ENCODE data around the gene BDH1. TPM values are rescaled to one million over a fixed set of nuclear protein-coding genes. Genes with fewer than 3 reads are reported as not detected.

Gene BDH1
- total RNA-seq, 4 donors from 2014 or later, result 120 to 269 (median 163) TPM

DNA sequence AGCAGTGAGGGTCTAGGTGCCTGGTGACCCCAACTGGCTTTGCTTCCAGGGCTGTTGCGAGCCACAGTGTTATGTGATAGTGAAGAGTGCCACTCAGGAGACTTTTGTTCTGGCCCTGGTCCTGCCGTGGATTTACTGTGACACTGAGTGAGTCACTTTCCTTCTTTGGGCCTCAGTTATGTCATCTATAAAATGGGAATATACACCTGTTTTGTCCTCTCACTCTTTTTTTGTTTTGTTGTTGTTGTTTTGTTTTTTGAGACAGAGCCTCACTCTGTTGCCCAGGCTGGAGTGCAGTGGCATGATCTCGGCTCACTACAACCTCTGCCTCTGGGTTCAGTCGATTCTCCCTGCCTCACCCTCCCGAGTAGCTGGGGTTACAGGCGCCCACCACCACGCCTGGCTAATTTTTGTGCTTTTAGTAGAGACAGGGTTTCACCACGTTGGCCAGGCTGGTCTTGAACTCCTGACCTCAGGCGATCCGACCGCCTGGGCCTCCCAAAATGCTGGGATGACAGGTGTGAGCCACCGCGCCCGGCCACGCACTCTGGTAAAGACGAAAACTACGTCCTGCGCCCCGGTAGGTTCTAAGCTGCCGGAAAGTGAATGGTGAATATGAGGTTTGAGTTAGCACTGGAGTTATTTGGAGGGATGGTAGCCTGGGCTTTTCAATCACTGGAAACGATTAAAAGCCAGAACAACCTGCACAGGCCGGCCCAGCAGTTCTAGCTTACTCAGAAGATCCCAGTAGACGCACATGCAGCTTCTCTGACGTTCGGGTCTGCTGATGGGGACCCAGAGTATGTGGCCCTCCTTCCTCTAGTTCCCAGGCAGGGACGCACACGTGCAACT lies 46.6 kb downstream of the BDH1 start:
- no peaks in the 10 kb centered on the region for H3K27me3 ChIP-seq
- no peak for DNase-seq
- peaks cover 0 to 27% (median 8%) of the 10 kb centered on the region in 4 donors for H3K4me1 ChIP-seq
- no peak overlapping the region for H3K27ac ChIP-seq
- peaks cover 0 to 16% (median 0%) of the 10 kb centered on the region in 3 donors for H3K36me3 ChIP-seq
- H3K9me3 ChIP-seq, result no peaks in the 10 kb centered on the region
- H3K4me3 ChIP-seq, result peak overlapping the region in 2 of 4 donors; percentile 25 to 49
- TF ChIP-seq, protein P1, sequence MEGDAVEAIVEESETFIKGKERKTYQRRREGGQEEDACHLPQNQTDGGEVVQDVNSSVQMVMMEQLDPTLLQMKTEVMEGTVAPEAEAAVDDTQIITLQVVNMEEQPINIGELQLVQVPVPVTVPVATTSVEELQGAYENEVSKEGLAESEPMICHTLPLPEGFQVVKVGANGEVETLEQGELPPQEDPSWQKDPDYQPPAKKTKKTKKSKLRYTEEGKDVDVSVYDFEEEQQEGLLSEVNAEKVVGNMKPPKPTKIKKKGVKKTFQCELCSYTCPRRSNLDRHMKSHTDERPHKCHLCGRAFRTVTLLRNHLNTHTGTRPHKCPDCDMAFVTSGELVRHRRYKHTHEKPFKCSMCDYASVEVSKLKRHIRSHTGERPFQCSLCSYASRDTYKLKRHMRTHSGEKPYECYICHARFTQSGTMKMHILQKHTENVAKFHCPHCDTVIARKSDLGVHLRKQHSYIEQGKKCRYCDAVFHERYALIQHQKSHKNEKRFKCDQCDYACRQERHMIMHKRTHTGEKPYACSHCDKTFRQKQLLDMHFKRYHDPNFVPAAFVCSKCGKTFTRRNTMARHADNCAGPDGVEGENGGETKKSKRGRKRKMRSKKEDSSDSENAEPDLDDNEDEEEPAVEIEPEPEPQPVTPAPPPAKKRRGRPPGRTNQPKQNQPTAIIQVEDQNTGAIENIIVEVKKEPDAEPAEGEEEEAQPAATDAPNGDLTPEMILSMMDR (IDR thresholded peaks at IDR 0.05), result no peak
- no peak for TF ChIP-seq POLR2A (IDR thresholded peaks at IDR 0.05)

DNA sequence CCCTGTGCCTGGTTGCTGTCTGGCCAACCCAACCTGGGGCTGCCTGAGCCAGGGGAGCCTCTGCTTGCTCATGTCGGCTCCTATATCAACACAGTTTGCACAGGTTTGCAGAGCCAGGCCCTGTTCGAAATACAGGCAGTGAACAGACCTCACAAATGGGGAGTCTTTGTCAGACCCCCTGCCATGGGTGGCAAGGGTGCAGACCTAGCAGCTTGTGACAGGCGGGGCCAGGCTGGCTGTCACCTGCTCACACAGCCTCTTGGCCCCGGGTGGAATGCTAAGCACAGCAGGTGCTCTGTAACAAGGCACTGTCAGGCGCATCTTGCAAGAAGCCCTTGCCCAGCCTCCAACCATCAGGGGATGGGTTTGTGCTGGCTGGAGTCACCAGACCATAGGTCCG lies 47.3 kb downstream of the BDH1 start:
- Histone ChIP-seq H3K4me3 (no peak overlapping the region), H3K27ac (no peak overlapping the region), H3K4me1 (peaks cover 0 to 21% (median 8%) of the 10 kb centered on the region in 4 donors), H3K9me3 (no peaks in the 10 kb centered on the region), H3K27me3 (no peaks in the 10 kb centered on the region), H3K36me3 (peaks cover 0 to 16% (median 0%) of the 10 kb centered on the region in 3 donors)
- DNase-seq, result no peak
- TF ChIP-seq, protein P1 (IDR thresholded peaks at IDR 0.05), result no peak
- TF ChIP-seq POLR2A (IDR thresholded peaks at IDR 0.05), result no peak

DNA sequence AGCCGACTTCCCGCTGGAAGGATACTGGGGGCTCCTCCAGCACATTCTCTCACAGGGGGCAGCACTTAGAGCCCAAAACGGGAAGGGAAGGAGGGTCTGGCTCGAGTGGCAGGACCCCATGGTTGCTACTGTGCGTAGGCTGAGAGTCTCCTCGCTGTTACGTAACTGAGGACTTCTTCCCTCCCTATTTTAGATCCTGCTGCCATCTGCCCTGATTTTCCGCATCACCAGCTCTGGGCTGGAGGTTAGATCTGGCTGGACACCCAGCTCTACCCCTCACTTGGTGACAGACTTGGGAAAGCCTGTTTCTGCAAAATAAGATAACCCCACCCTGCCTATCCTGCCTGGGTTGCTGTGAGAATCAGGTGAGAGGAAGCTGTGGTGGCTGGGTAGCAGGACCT lies 47.7 kb downstream of the BDH1 start:
- TF ChIP-seq, protein P1 (IDR thresholded peaks at IDR 0.05), result no peak
- TF ChIP-seq POLR2A (IDR thresholded peaks at IDR 0.05), result no peak
- Histone ChIP-seq H3K27me3 (no peaks in the 10 kb centered on the region), H3K36me3 (peaks cover 0 to 16% (median 0%) of the 10 kb centered on the region in 3 donors), H3K9me3 (no peaks in the 10 kb centered on the region), H3K27ac (no peak overlapping the region), H3K4me3 (no peak overlapping the region), H3K4me1 (peaks cover 0 to 16% (median 6%) of the 10 kb centered on the region in 4 donors)
- DNase-seq, result no peak

DNA sequence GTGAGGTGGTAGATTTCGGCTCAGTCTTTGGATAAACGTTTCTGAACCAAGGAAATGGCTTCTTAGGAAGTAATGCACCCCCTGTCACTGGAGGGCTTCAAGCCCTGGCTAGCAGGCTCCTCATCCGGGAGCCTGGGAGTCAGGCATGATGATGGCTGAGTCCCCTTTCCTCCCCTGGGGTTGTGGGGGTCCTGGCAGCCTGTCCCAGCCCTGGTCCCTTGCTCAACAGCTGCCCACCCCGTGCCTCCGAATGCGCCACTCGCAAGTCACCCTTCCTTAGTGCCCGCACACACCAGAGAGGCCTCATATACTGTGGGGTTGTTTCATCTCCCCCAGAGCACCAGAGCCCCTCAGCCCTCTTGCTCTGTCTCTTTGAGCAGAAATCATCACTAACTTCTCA lies 48.2 kb downstream of the BDH1 start:
- no peaks in the 10 kb centered on the region for H3K9me3 ChIP-seq
- H3K4me1 ChIP-seq, result peaks cover 0 to 17% (median 6%) of the 10 kb centered on the region in 4 donors
- H3K27ac ChIP-seq, result no peak overlapping the region
- H3K4me3 ChIP-seq, result no peak overlapping the region
- TF ChIP-seq, protein P1 (IDR thresholded peaks at IDR 0.05), result no peak
- TF ChIP-seq POLR2A (IDR thresholded peaks at IDR 0.05), result no peak
- H3K27me3 ChIP-seq, result no peaks in the 10 kb centered on the region
- H3K36me3 ChIP-seq, result peaks cover 0 to 16% (median 0%) of the 10 kb centered on the region in 3 donors
- DNase-seq, result no peak

DNA sequence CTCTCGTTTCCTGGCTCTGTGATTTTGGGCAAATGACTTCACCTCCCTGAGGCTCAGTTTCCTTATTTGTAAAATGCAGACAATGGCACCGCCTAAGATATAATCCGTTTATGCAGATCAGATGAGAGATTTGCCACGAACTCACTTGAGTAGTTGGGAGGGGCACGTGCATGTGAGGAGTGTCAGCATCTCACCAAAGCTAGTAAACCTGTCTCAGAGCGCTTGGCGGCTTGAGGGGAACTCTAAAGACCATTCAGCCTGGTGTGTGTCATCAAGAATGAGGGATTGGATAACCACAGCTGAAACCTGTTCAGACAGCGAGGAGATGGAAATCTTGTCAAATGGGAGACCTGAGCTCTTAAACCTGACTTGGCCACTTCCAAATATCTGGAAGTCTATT lies 48.7 kb downstream of the BDH1 start:
- no peak for DNase-seq
- no peak overlapping the region for H3K4me3 ChIP-seq
- H3K36me3 ChIP-seq, result peaks cover 0 to 13% (median 0%) of the 10 kb centered on the region in 3 donors
- peaks cover 0 to 22% (median 6%) of the 10 kb centered on the region in 4 donors for H3K4me1 ChIP-seq
- no peaks in the 10 kb centered on the region for H3K27me3 ChIP-seq
- no peaks in the 10 kb centered on the region for H3K9me3 ChIP-seq
- TF ChIP-seq, protein P1 (IDR thresholded peaks at IDR 0.05), result no peak
- no peak for TF ChIP-seq POLR2A (IDR thresholded peaks at IDR 0.05)
- H3K27ac ChIP-seq, result no peak overlapping the region

Data from Peyer's patch (tissue), 4 donors.